ENCODE data around the gene DMBT1. TPM values are rescaled to one million over a fixed set of nuclear protein-coding genes. Genes with fewer than 3 reads are reported as not detected.

DMBT1 gene
- total RNA-seq, 1 donor from 2014 or later: not detected

DNA sequence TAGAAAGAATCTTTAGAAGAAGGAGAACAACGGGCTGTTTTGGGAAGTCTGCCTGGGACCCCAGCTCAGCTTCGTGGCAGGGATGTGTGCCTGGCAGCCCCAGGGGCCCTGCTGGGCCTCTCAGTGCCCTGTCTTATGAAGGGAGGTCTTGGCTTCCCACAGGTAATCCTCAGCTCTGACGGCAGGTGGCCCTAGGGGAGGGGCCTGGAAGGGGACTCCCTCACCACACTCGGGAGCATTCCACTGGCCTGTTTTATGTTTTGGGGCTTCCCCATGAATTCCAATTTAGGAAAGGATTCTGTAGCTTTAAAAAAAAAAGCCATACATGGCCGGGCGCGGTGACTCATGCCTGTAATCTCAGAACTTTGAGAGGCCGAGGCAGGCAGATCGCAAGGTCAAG is 3.0 kb upstream of the DMBT1 start:
- DNase-seq (ENCODE audit: extremely low spot score in 2 of 2): no peak

DNA sequence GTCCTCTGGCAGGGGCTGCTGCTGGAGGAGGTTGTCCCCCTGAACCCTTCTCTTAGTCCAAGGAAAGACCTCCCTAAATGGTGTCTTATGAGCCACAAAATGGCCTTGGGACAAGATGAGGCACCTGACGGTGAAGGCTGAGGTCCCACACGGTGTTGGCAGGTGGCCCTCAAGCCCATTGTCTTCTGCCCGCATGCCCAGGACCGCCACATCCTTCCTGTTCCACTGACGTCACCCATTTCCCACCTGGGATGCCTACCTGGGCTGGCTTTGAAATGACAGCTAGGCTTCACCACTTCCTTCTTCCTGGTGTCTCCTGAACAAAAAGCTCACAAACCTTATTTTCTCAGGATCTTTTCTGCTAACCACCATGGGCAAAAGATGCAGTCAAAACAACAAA is 2.1 kb upstream of the DMBT1 start:
- no peak overlapping the region for H3K4me3 ChIP-seq
- H3K4me1 ChIP-seq: no peaks in the 10 kb centered on the region
- no peaks in the 10 kb centered on the region for H3K27me3 ChIP-seq
- no peaks in the 10 kb centered on the region for H3K36me3 ChIP-seq
- no peaks in the 10 kb centered on the region for H3K9me3 ChIP-seq
- no peak for DNase-seq (ENCODE audit: extremely low spot score in 2 of 2)
- TF ChIP-seq POLR2A (IDR thresholded peaks at IDR 0.05) (no peak), POLR2AphosphoS5 (IDR thresholded peaks at IDR 0.05; ENCODE audit: insufficient read depth in 1 of 2, low read depth in 1 of 2) (no peak)
- TF ChIP-seq, protein P1, sequence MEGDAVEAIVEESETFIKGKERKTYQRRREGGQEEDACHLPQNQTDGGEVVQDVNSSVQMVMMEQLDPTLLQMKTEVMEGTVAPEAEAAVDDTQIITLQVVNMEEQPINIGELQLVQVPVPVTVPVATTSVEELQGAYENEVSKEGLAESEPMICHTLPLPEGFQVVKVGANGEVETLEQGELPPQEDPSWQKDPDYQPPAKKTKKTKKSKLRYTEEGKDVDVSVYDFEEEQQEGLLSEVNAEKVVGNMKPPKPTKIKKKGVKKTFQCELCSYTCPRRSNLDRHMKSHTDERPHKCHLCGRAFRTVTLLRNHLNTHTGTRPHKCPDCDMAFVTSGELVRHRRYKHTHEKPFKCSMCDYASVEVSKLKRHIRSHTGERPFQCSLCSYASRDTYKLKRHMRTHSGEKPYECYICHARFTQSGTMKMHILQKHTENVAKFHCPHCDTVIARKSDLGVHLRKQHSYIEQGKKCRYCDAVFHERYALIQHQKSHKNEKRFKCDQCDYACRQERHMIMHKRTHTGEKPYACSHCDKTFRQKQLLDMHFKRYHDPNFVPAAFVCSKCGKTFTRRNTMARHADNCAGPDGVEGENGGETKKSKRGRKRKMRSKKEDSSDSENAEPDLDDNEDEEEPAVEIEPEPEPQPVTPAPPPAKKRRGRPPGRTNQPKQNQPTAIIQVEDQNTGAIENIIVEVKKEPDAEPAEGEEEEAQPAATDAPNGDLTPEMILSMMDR (IDR thresholded peaks at IDR 0.05): no peak
- intact Hi-C loops (cut with DNase I): no loop called here
- no peak overlapping the region for H3K27ac ChIP-seq

More for the DNA sequence above, 3.0 kb upstream of the DMBT1 start:
- no peak for TF ChIP-seq POLR2A (IDR thresholded peaks at IDR 0.05)
- TF ChIP-seq, protein P1 (IDR thresholded peaks at IDR 0.05): no peak
- TF ChIP-seq POLR2AphosphoS5 (IDR thresholded peaks at IDR 0.05; ENCODE audit: insufficient read depth in 1 of 2, low read depth in 1 of 2): no peak
- Histone ChIP-seq H3K36me3 (no peaks in the 10 kb centered on the region), H3K27me3 (no peaks in the 10 kb centered on the region), H3K4me1 (no peaks in the 10 kb centered on the region), H3K4me3 (no peak overlapping the region), H3K27ac (no peak overlapping the region), H3K9me3 (no peaks in the 10 kb centered on the region)
- intact Hi-C loops (cut with DNase I): no loop called here

DNA sequence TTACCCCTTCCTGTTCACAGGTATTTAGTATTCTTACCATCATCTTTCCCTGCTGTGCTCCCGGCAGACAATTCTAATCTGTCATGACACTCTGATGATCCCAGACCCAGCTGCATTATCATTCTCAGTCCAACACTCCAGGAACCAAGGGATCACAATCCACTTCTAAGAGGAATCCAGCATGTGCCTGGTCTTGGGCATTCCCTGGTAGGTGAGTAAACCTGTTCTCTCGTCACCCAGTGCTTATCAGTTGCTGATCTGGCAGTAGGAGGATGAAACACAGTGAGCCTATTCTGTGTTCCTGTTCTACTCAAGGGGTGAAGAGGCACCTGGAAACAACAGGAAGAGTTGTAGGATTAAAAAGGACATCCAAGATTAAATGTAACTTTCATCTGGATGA is 1.3 kb upstream of the DMBT1 start:
- DNase-seq (ENCODE audit: extremely low spot score in 2 of 2): no peak
- Histone ChIP-seq H3K27me3 (no peaks in the 10 kb centered on the region), H3K27ac (no peak overlapping the region), H3K4me3 (no peak overlapping the region), H3K4me1 (no peaks in the 10 kb centered on the region), H3K36me3 (no peaks in the 10 kb centered on the region), H3K9me3 (no peaks in the 10 kb centered on the region)
- no peak for TF ChIP-seq POLR2A (IDR thresholded peaks at IDR 0.05)
- no peak for TF ChIP-seq POLR2AphosphoS5 (IDR thresholded peaks at IDR 0.05; ENCODE audit: insufficient read depth in 1 of 2, low read depth in 1 of 2)
- TF ChIP-seq, protein P1 (IDR thresholded peaks at IDR 0.05): no peak
- intact Hi-C loops (cut with DNase I): no loop called here

DNA sequence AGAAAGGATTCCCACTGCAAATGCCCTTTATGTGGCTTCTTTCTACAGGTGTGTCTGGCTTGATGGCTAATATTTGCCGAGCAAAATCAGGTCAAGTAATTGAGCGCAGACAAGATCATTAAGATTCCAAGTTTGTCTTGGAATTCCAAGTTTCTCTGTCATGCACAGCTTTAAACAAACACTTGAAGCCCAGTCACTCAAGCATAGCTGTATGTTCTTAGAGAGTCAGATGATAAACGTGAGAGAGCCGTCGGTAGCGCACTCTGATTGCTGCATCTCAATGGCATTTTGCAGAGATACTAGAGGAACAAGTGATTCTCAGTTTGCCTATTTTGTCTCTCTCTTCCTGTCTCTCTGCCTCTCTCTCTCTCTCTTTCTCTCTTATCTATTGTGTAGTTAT is 658 bp downstream of the DMBT1 start:
- intact Hi-C loops (cut with DNase I): loop anchor here (10.0 kb wide), 2 partner anchors 96 to 266 kb away; partner anchors contain the start of gene HTRA1
- H3K4me3 ChIP-seq: no peak overlapping the region
- H3K36me3 ChIP-seq: no peaks in the 10 kb centered on the region
- H3K9me3 ChIP-seq: no peaks in the 10 kb centered on the region
- DNase-seq (ENCODE audit: extremely low spot score in 2 of 2): no peak
- TF ChIP-seq, protein P1 (IDR thresholded peaks at IDR 0.05): no peak
- no peak for TF ChIP-seq POLR2AphosphoS5 (IDR thresholded peaks at IDR 0.05; ENCODE audit: insufficient read depth in 1 of 2, low read depth in 1 of 2)
- H3K27ac ChIP-seq: no peak overlapping the region
- H3K27me3 ChIP-seq: no peaks in the 10 kb centered on the region
- H3K4me1 ChIP-seq: peaks cover 7% of the 10 kb centered on the region

DNA sequence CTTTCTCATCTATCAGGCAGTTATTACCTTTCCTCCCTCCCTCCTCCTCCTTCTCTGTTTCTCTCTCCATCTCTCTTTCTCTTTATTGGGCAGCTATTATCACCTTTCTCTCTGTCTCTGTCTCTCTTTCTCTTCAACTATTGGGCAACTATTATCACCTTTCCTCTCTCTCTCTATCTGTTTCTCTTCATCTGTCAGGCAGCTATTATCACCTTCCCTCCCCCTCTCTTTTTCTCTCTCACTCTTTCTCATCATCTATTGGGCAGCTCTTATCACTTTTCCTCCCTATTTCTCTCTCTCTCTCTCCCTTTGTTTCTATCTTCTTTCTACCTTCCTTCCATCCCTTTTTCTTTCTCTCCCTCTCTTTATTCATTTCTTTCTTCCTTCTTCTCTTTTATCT is 1.2 kb downstream of the DMBT1 start:
- H3K27ac ChIP-seq: no peak overlapping the region
- peaks cover 7% of the 10 kb centered on the region for H3K4me1 ChIP-seq
- no peak overlapping the region for H3K4me3 ChIP-seq
- H3K36me3 ChIP-seq: no peaks in the 10 kb centered on the region
- H3K9me3 ChIP-seq: no peaks in the 10 kb centered on the region
- DNase-seq (ENCODE audit: extremely low spot score in 2 of 2): no peak
- no peaks in the 10 kb centered on the region for H3K27me3 ChIP-seq
- intact Hi-C loops (cut with DNase I): loop anchor here (10.0 kb wide), 2 partner anchors 97 to 267 kb away; partner anchors contain the start of gene HTRA1
- TF ChIP-seq POLR2A (IDR thresholded peaks at IDR 0.05): no peak
- TF ChIP-seq, protein P1 (IDR thresholded peaks at IDR 0.05): no peak
- no peak for TF ChIP-seq POLR2AphosphoS5 (IDR thresholded peaks at IDR 0.05; ENCODE audit: insufficient read depth in 1 of 2, low read depth in 1 of 2)
